HepG2 (cell line): ENCODE data around the gene ADIPOR2. TPM values are rescaled to one million over a fixed set of nuclear protein-coding genes. Genes with fewer than 3 reads are reported as not detected.

ENCODE experiments used
- ATF3 ChIP-seq: sonication (generic); formaldehyde crosslinking; IDR thresholded peaks from 2 replicates; pipeline ENCODE4 v1.4.0; 2020; ENCODE audit warnings: missing genetic modification reagents
- ATF6 ChIP-seq: sonication (generic); formaldehyde crosslinking; conservative IDR thresholded peaks from 2 replicates; pipeline ENCODE4 v1.4.0; 2020; ENCODE audit warnings: missing genetic modification reagents
- BORCS8-MEF2B ChIP-seq: sonication (generic); formaldehyde crosslinking; IDR thresholded peaks from 2 replicates; pipeline ENCODE4 v1.8.0; 2022; ENCODE audit warnings: mild to moderate bottlenecking, missing genetic modification reagents
- NR1H2 ChIP-seq: sonication (generic); formaldehyde crosslinking; IDR thresholded peaks from 2 replicates; pipeline ENCODE4 v1.8.1; 2022; ENCODE audit warnings: low read depth, missing genetic modification reagents, borderline replicate concordance
- PTBP1 ChIP-seq: fragments of 200-400 bp; formaldehyde crosslinking; IDR thresholded peaks from 2 replicates; pipeline ENCODE4 v1.6.1; 2018; ENCODE audit warnings: low read length, low read depth; ENCODE audit not compliant: poor library complexity, severe bottlenecking
- TBL1XR1 ChIP-seq: fragments of 150-350 bp; IDR thresholded peaks from 2 replicates; pipeline ENCODE4 v1.6.1; 2014; ENCODE audit warnings: borderline replicate concordance, low read length; ENCODE audit not compliant: partially characterized antibody
- ZFP1 ChIP-seq: IDR thresholded peaks from 2 replicates; pipeline ENCODE4 v1.6.1; 2016
- ZFP37 ChIP-seq: sonication (generic); formaldehyde crosslinking; IDR thresholded peaks from 2 replicates; pipeline ENCODE4 v1.4.0; 2020; ENCODE audit warnings: missing genetic modification reagents, borderline replicate concordance
- ZNF362 ChIP-seq: sonication (generic); formaldehyde crosslinking; IDR thresholded peaks from 2 replicates; pipeline ENCODE4 v1.4.0; 2020; ENCODE audit warnings: missing genetic modification reagents, mild to moderate bottlenecking, borderline replicate concordance
- ZNF446 ChIP-seq: sonication (generic); formaldehyde crosslinking; IDR thresholded peaks from 2 replicates; pipeline ENCODE4 v1.5.0; 2020; ENCODE audit warnings: mild to moderate bottlenecking, missing genetic modification reagents
- ZNF510 ChIP-seq: sonication (generic); formaldehyde crosslinking; IDR thresholded peaks from 2 replicates; pipeline ENCODE4 v1.4.0; 2020; ENCODE audit warnings: low read depth, mild to moderate bottlenecking, missing genetic modification reagents
- ZNF512 ChIP-seq: sonication (generic); formaldehyde crosslinking; IDR thresholded peaks from 2 replicates; pipeline ENCODE4 v1.4.0; 2020; ENCODE audit warnings: mild to moderate bottlenecking, missing genetic modification reagents
- polyA plus RNA-seq, 8 experiments: library from polyadenylated mRNA; depleted of rRNA in 3 of 8; stranded (reverse) in 7 of 8; unstranded in 1 of 8; fragments of >200 nt; fragmentation: Illumina TruSeq in 4 of 8; extraction: Trizol in 4 of 8; gene quantifications; 2 replicates each; pipeline versions ENCODE4 v1.2.1 to v1.2.3, GENCODE V29; 2011 to 2016; ENCODE audit warnings: low read depth in 4 of 8, missing spikeins in 1 of 8, mixed read lengths in 1 of 8; ENCODE audit not compliant: insufficient read depth in 1 of 8
- total RNA-seq, 5 experiments: library from RNA; depleted of rRNA; stranded (reverse); fragments of >200 nt; fragmentation: Illumina TruSeq; extraction: Trizol; gene quantifications; 2 replicates each; pipeline ENCODE4 v1.2.3, GENCODE V29; 2016; ENCODE audit warnings: low read depth in 1 of 5
- TF ChIP-seq, protein P1 (sequence below): sonication (generic); formaldehyde crosslinking; IDR thresholded peaks from 2 replicates; pipeline ENCODE4 v1.5.1; 2020; ENCODE audit warnings: missing genetic modification reagents, mild to moderate bottlenecking, borderline replicate concordance
- TF ChIP-seq, protein P2 (sequence below): IDR thresholded peaks from 2 replicates; pipeline ENCODE4 v1.6.1; 2016; ENCODE audit warnings: mild to moderate bottlenecking, missing biosample characterization, missing genetic modification reagents
- TF ChIP-seq, protein P3 (sequence below): sonication (generic); formaldehyde crosslinking; IDR thresholded peaks from 2 replicates; pipeline ENCODE4 v1.4.0; 2020; ENCODE audit warnings: missing genetic modification reagents, borderline replicate concordance
- TF ChIP-seq, protein P4 (sequence below): sonication (generic); formaldehyde crosslinking; conservative IDR thresholded peaks from 2 replicates; pipeline ENCODE4 v1.4.0; 2020; ENCODE audit warnings: missing genetic modification reagents

Gene ADIPOR2
- total and polyA plus RNA-seq, 2 of the 13 experiments (the other 11 are each of a cell fraction or from before 2014, with no cell fraction given): 35.2 to 52.2 TPM

GRCh38 chr12:1666685-1667162 is 24.1 kb upstream of the ADIPOR2 start (continued):
- TF ChIP-seq, protein P1, sequence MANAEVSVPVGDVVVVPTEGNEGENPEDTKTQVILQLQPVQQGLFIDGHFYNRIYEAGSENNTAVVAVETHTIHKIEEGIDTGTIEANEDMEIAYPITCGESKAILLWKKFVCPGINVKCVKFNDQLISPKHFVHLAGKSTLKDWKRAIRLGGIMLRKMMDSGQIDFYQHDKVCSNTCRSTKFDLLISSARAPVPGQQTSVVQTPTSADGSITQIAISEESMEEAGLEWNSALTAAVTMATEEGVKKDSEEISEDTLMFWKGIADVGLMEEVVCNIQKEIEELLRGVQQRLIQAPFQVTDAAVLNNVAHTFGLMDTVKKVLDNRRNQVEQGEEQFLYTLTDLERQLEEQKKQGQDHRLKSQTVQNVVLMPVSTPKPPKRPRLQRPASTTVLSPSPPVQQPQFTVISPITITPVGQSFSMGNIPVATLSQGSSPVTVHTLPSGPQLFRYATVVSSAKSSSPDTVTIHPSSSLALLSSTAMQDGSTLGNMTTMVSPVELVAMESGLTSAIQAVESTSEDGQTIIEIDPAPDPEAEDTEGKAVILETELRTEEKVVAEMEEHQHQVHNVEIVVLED: no peak
- TF ChIP-seq TBL1XR1 (peak; percentile 93), ATF6 (CRISPR knock-in tag) (no peak), ZFP1 (CRISPR knock-in tag) (no peak), ZNF446 (CRISPR knock-in tag) (no peak), NR1H2 (CRISPR knock-in tag) (no peak), ZFP37 (CRISPR knock-in tag) (no peak), ZNF510 (CRISPR knock-in tag) (no peak), ZNF512 (CRISPR knock-in tag) (no peak), ATF3 (CRISPR knock-in tag) (no peak), BORCS8-MEF2B (CRISPR knock-in tag) (no peak), ZNF362 (no peak), PTBP1 (no peak)
- TF ChIP-seq, protein P2, sequence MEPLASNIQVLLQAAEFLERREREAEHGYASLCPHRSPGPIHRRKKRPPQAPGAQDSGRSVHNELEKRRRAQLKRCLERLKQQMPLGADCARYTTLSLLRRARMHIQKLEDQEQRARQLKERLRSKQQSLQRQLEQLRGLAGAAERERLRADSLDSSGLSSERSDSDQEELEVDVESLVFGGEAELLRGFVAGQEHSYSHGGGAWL (CRISPR knock-in tag): no peak
- TF ChIP-seq, protein P3, sequence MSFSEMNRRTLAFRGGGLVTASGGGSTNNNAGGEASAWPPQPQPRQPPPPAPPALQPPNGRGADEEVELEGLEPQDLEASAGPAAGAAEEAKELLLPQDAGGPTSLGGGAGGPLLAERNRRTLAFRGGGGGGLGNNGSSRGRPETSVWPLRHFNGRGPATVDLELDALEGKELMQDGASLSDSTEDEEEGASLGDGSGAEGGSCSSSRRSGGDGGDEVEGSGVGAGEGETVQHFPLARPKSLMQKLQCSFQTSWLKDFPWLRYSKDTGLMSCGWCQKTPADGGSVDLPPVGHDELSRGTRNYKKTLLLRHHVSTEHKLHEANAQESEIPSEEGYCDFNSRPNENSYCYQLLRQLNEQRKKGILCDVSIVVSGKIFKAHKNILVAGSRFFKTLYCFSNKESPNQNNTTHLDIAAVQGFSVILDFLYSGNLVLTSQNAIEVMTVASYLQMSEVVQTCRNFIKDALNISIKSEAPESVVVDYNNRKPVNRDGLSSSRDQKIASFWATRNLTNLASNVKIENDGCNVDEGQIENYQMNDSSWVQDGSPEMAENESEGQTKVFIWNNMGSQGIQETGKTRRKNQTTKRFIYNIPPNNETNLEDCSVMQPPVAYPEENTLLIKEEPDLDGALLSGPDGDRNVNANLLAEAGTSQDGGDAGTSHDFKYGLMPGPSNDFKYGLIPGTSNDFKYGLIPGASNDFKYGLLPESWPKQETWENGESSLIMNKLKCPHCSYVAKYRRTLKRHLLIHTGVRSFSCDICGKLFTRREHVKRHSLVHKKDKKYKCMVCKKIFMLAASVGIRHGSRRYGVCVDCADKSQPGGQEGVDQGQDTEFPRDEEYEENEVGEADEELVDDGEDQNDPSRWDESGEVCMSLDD (CRISPR knock-in tag): no peak
- TF ChIP-seq, protein P4, sequence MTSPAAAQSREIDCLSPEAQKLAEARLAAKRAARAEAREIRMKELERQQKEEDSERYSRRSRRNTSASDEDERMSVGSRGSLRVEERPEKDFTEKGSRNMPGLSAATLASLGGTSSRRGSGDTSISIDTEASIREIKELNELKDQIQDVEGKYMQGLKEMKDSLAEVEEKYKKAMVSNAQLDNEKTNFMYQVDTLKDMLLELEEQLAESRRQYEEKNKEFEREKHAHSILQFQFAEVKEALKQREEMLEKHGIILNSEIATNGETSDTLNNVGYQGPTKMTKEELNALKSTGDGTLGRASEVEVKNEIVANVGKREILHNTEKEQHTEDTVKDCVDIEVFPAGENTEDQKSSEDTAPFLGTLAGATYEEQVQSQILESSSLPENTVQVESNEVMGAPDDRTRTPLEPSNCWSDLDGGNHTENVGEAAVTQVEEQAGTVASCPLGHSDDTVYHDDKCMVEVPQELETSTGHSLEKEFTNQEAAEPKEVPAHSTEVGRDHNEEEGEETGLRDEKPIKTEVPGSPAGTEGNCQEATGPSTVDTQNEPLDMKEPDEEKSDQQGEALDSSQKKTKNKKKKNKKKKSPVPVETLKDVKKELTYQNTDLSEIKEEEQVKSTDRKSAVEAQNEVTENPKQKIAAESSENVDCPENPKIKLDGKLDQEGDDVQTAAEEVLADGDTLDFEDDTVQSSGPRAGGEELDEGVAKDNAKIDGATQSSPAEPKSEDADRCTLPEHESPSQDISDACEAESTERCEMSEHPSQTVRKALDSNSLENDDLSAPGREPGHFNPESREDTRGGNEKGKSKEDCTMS: no peak
